ENCODE measurements around the gene ZNF407.

Gene ZNF407

DNA sequence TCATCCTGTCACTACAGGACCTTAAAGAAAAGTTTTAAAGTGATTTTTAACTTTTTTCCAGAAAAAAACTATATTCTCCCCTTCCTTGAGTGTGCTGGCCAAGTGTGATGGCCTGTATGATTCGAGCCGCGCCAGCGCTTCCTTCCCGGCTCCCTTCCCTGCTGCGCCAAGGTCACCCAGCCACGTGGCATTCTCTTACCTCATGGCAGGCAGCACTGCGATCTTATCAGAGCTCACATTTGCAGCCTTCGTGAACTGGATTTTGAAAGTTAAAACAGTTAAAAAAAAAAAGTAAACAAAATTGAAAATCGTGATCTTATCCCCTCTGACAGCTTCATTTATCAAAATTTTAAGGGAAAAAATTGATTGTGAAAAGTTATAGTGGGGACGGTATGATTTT is 331.4 kb downstream of the ZNF407 start:
- DNase-seq (ENCODE audit: low read depth): no peak

DNA sequence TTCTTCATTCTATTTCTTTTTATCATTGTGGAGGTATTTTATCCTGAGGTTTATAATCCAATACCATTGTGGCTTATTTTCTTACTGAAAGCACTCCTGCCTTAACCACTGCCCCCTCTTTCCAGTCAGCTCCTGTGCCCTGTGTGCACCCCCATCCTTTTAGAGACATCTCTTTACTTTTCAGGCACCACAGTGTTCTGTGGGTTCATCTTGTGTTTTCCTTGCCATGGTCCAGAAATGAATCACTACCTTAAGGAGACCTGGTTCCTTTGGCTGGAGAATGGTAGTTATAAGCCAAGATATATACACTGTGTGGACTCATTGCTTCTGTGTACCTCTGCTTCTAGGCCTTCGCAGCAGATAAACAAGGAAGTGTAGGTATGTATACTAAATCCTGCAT is 332.9 kb downstream of the ZNF407 start:
- peak; percentile 34 for DNase-seq (ENCODE audit: low read depth)

DNA sequence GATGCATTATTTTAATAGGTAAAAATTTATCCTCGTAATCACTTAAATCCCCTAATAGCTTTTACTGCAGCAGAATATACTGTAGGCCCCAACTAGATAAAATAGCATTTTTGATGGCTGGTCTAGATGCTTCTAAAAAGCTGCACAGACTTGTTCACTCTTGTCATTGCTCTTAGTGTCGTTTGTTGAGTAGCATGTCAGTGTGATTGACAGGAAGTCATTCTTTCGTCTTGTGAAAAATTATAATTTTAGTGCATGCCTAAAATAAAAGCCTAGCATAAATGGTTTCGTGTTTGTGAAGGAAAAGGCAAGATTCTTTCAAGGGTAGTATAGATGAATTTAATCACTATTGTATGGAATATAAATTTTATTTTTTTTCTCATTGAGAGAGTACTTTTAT is 336.3 kb downstream of the ZNF407 start:
- no peak for DNase-seq (ENCODE audit: low read depth)

DNA sequence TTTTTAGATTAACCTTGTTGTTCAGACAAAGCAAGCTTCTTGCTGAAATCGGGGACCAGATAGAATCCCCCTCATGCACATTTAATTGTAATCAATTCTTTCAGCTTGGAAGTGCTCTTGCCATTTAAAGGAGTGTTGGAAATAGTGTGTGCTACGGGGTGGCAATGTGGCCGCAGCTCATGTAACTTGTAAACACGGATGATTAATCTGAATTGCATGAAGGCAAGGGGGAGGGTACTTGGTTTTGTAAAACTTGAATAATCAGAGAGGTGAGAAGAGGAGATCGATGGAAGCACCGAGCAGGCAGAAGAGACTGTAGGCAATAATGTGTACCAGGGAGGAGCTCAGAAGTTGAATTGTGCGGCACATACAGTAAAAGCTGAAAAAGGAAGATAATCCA is 337.8 kb downstream of the ZNF407 start:
- DNase-seq (ENCODE audit: low read depth): peak; percentile 22

DNA sequence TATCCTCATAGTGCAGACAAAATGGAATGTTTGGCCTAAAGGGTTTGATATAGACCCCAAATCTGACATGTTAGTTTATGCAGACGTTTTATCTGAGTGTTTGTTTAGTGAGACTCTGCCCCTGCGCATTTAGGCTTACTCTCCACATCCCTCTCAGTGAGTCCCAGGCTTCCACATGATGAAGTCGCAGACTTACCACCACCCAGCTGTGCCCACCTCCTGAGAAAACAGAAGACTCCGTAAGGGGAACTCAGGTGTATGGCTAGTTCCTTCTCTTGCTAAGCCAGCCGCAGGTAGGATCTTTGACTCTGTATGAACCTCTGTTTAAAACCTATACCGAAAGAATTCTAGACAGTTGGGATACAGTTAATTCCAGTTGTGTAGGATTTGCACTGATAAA is 338.7 kb downstream of the ZNF407 start:
- DNase-seq (ENCODE audit: low read depth): no peak

DNA sequence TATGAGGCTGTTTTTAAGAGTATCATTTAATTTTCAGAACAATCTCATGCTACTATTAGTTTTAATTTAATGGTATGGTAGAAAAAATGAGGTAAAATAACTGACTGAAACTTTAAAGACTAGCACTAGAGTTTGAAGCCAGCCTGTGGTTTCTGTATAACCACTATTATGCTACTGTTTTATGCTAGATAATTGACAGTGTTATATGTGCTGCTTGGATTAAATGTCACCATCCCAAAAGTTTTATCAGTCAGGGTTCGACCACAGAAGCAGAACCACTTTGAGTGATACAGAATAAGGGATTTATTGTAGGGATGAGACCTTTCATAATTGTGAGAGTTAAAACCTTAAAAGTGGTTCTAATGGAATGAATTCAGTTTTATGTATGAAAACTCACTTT is 339.6 kb downstream of the ZNF407 start:
- DNase-seq (ENCODE audit: low read depth): no peak

DNA sequence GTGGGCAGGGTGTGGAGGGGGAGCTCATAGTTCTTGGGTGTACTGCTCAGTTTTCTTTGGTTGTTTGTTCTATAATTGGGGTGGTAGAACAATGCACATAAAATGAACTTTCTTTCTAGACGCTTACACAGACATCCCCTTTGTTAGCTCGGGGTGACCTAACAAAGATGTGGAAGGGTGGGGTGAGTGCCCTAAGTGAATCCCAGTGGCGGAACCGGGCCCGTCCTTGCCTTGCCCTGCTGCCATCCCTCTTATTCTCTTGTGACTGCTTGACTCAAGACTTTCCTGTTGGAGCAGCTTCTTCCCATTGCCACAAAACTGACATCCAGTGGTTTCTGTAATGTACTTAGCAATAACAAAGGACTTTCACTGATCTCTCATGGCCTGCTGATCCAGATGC is 343.2 kb downstream of the ZNF407 start:
- no peak for DNase-seq (ENCODE audit: low read depth)

DNA sequence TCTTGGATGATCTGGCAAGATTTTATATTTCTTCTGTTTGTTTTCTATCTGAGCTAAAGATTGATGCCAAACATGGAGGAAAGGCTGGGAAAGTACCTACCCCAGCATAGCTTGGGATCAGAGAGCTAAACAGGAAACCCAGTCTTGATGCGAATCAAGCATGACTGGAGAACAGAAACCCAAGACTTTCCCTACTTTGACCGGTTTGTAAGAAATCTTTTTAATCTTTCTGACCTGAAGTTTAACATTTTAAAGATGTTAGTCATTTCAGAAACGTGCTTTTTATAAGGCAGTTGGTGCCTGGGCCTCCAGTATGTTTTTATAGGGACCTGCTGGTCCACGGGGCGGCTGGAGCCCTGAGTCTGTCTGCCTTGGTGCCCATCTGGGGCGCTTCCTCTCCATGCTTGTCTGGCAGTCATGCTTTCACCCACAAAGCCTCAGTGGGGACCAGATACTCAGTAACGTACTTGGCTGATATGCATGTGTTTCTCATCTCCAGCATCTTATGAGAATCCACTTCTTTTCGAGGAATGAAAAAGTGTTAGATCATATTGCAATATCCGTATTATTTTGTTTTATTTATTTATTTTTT is 344.7 kb downstream of the ZNF407 start:
- peak; percentile 79 for DNase-seq (ENCODE audit: low read depth)

DNA sequence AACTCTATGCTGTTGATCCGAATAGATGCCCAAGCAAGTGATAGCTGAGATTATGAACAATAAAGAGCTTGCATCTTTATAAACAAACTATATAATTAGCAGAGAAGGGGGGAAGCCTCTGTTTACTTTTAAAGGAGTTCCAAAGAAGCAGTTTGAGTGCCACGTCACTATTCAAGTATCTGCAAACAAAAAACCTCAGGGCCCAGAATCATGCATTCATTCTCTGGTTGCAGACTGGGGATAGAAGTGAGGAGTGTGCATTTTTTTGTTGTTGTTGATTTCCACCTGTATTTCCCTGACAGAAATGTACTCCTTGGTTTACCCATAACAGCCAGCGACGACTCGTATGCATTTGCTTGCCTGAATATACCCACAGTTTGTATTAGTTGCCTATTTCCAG is 347.0 kb downstream of the ZNF407 start:
- DNase-seq (ENCODE audit: low read depth): peak; percentile 38

DNA sequence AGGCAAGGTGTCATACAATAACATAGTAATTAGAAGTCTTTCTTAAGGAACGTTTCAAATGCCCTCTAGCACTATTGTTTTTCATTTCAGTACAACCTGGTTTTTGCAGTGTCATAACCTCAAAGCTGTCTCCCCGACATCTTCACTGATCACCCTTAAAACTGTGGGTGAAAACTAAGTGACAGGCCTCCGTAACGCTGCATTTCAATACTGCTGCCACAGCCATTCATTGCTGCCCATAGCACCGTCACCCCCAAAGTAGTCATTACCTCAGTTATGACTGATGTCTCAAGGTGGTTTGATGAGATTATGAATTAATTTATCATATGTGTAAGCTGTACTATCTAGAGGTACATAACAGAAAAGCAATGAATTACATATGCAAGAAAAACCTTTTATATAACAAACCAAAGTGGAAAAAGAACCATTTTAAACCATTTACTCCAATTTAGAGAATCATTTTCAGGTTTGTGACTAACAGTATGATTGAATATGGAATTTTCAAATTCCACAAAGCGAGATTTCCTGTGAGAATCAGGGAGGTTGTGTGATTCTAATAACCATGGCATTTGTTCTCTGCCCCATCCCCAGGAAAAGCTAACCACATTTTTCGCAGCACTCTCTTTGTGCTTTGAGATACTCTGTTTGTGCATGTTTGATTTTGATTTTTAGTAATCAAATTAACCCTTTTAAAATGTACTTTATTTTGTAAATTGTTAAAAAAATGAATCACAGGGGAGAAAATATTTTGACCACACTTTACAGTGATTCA is 348.3 kb downstream of the ZNF407 start:
- DNase-seq (ENCODE audit: low read depth): peak; percentile 63

DNA sequence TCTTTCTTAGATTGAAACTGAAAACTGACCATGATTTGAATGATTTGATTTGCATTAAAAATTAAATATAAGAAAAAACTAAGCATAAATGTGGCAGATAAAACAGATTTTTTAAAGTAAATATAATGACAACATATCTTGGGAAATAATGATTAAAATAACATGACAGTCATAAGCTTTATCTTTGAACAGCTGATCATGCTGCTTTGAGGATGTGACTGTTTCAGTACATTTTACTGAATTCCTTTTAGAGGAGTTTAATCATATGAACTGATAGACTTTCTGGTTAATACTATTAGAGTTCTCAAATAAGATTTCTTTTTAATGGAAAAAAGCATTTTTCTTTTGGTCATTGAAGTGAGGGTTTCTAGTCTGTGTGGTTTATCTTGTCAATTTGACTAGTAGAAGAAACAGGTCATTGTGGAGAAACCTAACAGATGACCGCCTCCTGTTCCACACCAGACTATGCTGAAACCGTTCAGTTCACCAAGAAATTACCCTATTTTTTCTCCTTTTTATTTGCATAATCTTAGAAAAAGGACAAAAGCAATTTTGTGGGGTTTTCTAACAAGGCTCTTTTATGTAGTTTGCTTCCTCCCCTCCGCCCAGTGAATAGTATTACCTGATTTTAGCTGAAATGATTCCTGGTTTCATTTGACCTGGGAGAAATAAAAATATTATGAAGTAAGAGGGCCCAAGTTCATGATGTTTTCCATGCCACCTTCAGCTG is 349.1 kb downstream of the ZNF407 start:
- peak; percentile 59 for DNase-seq (ENCODE audit: low read depth)

DNA sequence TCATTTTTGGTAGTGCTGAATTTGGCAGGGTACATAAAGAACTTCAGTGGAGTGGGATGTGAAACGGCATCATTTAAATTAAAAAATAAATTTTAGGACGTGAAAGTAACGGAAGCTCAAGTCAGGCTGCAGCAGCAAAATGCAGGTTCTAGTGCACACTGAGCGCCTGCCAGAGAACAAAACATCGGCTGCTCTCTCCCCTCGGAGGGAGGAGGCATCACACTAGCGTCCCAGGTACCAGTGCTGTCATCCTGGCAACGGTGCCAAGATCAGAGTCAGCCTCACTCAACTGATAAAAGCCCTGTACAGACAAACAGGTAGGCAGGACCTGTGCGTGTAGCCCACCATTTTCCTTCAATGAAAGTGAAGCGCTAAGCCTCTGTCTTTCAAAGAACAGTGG is 349.7 kb downstream of the ZNF407 start:
- DNase-seq (ENCODE audit: low read depth): no peak

DNA sequence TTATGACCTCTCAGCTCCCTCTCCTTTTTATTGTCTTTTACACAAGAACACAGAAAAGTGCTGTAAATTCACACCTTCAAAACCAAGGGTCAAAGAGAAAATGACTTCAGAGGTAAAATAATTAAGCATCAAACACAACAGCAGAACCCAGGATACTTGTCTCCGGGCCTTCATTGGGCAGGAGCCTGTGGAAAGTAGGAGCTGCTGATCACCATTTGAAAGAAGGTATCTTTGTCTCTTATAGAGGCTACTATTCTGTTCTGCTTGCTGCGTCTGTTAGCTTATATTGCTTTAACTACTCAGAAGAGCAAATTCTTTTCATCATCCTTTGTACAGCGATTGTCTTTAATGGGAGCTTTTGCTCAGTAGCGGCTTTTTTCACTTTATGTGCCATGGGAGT is 350.2 kb downstream of the ZNF407 start:
- DNase-seq (ENCODE audit: low read depth): no peak

DNA sequence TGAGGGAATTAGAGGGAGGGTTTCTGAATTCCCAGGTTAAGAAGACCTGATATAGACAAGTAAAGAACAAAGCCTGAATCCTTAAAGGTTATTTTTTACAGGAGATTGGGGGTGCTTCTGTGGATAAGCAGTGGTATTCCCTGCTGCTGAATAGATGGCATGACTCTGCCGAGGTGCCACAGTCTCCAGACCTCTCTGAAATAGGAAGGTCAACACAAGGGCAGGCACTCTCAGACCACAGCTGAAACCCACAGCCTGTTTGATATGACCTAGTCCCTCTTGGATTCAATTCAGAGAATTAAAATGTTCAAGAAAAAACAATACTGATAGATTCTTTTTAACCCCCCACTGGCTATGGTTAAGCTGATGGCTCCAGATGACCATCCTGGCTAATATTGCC is 351.9 kb downstream of the ZNF407 start:
- no peak for DNase-seq (ENCODE audit: low read depth)

DNA sequence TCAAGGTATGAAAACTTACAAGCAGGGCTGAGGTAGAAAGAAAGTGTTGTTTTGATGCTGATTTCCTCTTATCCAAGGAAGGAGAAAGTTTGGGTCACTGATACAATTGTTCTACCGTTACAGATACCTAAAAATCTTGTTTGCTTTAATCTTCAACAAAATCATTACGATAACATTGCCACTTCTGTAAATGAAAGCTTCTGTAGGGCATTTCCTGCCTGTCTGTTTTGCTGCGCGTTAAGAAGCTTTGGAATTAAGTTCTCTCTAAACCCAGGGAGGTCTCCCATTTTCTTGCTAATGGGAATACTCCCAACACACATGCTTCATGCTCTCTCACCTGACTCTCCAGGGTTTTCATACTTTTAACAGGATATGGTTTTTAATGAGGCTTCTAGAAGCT is 352.8 kb downstream of the ZNF407 start:
- DNase-seq (ENCODE audit: low read depth): no peak

DNA sequence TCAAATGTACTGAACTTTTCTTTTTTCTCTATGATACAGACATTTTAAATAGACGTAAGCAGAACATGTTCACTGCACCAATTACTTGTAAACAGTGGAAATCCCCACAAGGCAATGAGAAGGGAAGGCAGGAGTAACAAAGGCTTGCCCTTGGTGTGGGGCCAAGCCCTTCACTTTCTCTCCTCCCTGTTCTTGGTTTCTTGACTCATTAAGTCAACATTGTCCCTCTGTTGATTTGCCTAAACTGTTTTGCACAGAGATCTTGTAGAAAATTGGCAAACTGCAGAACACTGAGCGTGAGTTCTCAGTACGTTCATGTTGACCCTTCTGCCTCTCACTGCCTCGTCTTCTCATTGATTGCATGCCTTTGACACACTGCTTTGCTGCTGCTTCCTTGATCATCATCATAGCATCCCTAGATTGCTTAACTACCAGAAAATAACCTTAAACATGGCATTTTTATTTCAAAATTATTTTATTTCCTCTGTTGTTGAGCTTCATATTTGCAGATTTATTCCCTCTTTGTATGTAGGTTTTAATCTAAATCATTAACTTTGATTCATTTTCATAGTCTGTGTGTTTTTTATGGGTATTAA is 353.6 kb downstream of the ZNF407 start:
- DNase-seq (ENCODE audit: low read depth): peak; percentile 99

DNA sequence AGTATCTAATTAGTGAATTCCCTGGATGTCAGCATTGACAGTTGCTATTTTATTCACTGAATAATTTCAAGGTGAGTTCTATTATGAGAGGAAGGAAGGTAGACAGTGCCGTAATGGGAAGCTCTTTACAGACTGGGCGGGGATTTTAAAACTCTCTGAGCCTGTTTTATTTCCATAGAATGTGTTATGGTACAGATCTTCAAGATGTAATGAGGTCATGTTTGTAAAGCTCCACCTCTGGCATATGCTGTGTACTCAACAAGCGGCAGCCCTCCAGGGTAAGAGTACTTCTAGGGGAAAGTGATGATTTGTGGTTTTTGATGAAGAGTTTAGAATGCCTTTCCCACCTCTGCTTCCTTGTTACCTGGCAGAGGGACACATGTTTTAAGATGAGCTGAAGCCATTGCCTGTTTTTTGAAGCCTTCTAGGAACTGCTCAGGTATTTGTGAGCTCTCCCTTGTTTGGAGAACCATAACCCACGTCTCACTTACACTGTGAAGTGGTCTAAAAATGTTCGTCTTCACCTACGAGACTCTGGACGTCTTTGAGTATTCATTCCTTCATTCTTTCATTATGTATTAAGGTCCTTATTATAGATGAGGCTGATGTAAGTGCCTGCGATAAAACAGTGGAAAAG is 360.0 kb downstream of the ZNF407 start:
- no peak for DNase-seq (ENCODE audit: low read depth)

DNA sequence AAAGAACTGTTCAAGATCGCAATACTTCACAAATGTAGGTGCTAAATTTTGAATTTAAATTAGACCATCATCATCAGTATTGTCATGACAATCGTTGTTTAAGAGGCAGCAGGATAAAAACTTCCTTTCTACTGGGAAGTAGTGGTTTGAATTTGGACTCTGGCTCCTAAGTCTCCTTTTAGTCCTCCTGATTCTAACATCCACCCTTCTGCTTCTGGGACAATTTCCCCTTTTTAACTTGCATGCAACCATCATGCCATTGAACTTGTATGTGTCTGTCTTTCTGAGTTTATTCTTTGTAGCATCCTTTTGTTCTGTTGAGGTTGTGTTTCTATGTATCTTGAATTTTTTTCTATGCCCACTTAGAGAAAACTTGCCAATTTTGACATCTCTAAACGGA is 361.5 kb downstream of the ZNF407 start:
- DNase-seq (ENCODE audit: low read depth): no peak

DNA sequence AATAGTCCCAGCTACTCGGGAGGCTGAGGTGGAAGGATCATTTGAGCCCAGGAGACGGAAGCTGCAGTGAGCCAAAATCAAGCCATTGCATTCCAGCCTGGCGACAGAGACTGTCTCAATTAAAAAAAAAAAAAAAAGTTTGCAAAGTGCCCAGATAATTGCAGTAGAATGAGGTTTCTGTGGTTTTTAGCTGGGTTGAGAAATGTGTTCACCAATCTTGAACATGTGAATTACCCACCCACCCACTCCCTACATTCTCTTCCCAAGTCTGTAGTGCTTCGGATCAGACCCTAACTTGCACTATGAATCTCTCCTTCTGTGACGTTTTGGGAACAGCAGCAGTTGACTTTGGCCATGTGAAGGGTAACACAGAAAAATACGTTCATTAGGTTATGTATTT is 363.9 kb downstream of the ZNF407 start:
- DNase-seq (ENCODE audit: low read depth): no peak

DNA sequence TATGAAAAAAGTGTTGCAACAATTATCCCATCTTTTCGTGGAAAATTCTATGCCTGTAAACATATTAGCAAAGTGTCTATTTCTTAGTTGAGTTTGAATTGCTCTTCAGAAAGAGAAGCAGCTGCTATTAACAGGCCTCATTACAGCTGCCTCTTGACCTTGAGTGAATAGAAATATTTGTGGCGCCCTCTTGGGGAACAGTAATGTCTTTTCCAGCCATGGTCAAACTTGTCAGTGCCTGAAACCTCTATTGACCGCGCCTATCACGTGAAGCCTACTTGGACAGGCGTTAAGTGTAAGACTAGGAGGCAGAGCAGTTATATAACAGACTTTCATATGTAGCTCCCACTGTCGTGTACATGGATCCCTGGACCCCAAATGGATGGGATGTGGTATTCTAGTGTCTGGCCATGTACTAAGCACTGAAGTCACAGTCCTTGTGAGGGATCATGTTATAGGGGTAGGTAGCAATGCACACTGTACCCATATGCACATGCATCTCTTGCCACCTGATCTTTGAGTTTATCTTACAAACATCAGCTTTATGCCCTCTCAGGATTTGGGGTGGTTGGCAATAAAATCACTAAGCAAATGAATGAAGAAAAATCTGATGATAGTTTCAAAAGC is 366.3 kb downstream of the ZNF407 start:
- peak; percentile 61 for DNase-seq (ENCODE audit: low read depth)

DNA sequence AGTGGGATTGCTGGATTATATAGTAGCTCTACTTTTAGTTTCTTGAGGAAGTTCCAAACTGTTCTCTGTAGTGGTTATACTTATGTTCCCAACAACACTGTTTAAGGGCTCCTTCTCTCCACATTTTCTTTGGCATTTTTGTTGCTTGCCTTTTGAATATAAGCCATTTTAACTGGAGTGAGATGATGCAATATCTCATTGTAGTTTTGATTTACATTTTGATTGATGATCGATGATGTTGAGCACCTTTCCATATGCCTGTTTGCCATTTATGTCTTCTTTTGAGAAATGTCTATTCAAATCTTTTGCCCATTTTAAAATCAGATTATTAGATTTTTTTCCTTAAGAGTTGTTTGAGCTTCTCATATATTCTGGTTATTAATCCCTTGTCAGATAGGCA is 368.0 kb downstream of the ZNF407 start:
- DNase-seq (ENCODE audit: low read depth): no peak

DNA sequence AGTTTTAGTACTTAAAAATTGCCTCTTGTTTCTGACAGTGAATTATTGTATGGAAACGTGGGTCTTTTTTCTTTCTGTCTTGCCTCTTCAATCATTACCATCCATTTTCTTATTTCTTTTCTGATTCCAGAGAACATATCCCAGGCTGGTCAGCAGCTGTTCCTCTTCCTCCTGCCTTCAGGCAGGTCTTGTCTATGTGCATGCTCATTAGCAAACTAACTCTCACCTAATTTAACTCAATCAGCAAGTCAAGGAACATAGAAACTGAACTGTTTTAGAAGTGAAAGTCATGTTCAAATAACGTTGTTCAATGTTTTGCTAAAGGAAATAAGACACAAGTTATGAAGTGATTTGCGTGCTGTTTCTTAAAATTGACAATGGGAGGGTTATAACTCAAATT is 369.8 kb downstream of the ZNF407 start:
- DNase-seq (ENCODE audit: low read depth): no peak
